GM19468 (cell line): ENCODE data around the gene ACAN.

Source experiments
- ATAC-seq: cut with Tn5 transposase; IDR thresholded peaks from one replicate; pipeline ENCODE4 v1.9.1; 2021; ENCODE audit warnings: mild to moderate bottlenecking, moderate library complexity, moderate number of reproducible peaks; ENCODE audit not compliant: unreplicated experiment; ENCODE audit errors: extremely low read depth

Gene ACAN

DNA sequence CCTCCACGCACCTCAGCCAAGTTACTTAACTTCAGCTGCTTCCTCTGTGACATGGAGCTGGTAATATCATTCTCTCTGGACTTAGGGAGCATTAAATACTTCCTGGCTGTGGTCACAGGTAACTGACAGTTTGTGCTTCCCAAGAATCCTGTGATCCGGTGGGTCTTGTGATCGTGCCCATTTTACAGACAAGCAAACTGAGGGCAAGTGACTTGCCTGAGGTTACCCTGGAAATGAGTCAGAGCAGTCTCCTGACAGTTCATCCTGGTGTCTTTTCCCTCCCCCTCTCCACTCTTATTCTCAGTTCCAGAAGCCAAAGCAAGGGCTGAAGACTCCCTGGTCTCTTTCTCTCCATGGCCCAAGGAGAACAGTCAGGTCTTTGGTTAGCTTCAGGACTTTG, 35.9 kb downstream of the ACAN start:
- ATAC-seq, result no peak

DNA sequence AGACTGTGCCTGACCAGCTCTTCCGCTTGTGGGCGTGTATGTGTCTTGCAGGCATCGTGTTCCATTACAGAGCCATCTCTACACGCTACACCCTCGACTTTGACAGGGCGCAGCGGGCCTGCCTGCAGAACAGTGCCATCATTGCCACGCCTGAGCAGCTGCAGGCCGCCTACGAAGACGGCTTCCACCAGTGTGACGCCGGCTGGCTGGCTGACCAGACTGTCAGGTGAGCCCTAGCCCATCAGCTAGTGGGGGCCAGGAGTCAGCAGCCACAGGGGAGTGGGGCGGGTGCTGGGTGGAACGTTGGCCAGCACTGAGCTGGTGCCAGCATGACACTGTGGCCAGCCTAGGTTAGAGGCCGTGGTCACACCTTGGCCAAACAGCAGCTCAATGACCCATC, 36.7 kb downstream of the ACAN start:
- no peak for ATAC-seq

DNA sequence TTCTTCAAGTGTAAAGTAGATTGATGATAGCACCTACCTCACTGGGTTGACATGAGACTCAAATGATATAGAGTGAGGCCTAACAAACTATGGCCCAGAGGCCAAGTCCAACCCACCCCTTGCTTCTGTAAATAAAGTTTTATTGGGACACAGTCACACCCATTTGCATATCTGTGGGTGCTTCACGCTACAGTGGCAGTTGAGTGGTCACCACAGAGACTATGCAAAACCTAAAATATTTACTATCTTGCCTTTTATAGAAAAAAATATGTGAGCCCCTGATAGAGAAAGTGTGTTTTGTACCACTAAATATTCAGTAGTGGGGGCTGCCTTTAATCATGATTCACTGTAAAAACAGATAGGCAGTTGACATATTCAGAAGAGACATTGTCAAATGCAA, 38.0 kb downstream of the ACAN start:
- ATAC-seq, result no peak

DNA sequence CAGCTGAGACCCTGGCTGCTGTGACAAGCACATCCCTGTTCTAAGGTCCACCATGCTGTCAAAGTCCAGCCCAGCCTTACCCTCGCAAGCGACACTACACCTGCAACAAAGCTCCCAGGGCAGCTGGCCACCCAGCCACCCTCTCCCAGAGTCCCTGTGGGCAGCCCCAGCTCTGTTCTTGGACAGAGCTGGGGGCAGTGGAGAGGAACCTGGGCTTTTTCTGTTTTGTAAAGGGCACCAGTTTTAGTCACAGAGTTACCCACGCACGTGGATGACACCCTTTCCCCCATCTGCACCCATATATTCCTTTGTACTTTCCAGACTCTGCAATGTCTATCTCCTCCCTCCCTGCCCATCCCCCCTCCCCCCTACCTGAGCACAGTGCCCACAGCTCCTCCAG, 38.9 kb downstream of the ACAN start:
- ATAC-seq, result no peak

DNA sequence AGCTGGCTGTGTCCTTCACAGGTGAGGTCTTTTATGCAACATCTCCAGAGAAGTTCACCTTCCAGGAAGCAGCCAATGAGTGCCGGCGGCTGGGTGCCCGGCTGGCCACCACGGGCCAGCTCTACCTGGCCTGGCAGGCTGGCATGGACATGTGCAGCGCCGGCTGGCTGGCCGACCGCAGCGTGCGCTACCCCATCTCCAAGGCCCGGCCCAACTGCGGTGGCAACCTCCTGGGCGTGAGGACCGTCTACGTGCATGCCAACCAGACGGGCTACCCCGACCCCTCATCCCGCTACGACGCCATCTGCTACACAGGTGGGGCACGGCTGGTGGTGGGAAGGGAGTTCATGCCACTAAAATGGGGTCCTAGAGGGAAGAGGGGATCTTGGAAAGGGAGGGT, 40.1 kb downstream of the ACAN start:
- no peak for ATAC-seq

DNA sequence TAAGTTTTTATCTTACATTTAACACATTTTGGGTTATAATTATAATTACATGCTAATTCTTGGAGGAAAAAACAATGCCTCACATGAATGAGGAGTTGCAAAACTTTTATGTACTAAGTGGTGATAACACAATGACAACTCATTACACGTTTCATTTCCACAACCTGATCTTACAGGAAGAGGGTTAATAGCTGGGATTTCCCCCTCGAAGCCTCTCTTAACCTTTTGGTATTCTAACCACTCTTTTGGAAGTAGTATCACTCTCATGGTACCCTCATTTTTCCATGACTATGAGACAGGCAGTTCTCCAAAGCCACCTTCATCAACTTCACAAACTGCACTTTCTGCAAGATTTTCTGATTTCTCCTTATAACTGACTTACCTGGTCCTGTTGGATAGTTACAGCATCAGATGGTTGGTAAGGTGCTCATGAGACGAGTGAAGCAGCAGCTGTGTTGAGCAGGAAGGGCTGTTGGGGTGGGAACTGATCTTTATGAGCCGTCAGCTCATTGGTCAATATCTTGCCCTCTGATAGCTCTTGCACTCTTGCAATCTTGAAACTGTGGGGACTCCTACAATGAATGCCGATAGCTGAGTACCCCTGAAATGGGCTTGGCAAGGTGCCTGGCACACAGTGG, 41.6 kb downstream of the ACAN start:
- ATAC-seq, result no peak

DNA sequence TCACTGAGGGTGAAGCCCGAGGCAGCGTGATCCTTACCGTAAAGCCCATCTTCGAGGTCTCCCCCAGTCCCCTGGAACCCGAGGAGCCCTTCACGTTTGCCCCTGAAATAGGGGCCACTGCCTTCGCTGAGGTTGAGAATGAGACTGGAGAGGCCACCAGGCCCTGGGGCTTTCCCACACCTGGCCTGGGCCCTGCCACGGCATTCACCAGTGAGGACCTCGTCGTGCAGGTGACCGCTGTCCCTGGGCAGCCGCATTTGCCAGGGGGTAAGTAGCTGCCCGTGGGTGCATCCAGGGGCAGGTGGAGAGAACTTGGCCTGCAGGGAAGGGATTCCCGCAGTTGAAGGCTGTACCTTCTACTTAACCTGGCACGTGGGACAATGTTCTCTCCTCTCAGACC, 42.4 kb downstream of the ACAN start:
- no peak for ATAC-seq

DNA sequence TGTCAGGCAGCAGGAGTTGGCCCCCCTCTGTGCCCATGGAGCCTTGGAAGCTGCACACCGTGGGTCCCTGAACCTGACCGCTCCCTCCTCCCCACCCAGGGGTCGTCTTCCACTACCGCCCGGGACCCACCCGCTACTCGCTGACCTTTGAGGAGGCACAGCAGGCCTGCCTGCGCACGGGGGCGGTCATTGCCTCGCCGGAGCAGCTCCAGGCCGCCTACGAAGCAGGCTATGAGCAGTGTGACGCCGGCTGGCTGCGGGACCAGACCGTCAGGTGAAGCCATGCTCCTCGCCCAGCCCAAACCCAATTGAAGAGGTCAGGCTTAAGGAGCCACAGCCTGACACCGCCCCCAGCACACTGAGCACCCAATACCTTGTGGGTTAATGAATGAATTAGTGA, 43.9 kb downstream of the ACAN start:
- ATAC-seq, result no peak

DNA sequence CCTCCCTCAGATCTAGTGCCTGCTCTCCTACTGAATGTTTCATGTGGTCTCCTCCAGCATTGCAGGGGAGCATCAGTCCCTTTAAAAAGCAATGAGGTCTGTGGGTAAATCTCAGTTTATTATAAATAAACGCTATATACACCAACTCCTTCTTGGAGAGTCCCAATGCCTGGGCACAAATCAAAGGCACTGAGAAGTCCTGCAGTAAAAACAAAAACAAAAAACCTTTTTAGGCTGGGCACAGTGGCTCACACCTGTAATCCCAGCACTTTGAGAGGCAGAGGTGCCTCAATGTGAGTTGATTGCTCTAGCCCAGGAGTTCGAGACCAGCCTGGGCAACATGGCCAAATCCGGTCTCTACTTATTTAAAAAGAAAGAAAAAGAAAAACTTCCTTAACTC, 45.0 kb downstream of the ACAN start:
- no peak for ATAC-seq

DNA sequence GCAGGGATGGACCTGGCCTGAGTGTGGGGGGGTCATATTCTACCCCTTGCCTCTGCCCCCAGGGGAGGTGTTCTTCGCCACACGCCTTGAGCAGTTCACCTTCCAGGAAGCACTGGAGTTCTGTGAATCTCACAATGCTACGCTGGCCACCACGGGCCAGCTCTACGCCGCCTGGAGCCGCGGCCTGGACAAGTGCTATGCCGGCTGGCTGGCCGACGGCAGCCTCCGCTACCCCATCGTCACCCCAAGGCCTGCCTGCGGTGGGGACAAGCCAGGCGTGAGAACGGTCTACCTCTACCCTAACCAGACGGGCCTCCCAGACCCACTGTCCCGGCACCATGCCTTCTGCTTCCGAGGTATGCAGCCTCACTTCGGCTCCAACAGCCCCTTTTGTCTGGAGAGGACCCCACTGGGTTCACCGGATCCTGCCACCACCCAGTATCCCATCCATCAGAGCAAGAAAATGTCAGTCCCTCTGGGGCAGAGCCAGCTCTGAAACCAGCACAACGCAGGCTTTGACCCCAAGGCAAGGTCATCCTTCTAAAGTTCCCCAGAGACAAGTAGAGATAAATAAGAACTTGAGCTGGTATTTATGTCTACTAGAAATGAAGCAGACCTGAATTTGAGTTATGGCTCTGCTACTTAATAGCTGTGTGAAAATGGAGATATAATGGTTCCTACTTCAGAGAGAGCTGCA, 46.3 kb downstream of the ACAN start:
- no peak for ATAC-seq

DNA sequence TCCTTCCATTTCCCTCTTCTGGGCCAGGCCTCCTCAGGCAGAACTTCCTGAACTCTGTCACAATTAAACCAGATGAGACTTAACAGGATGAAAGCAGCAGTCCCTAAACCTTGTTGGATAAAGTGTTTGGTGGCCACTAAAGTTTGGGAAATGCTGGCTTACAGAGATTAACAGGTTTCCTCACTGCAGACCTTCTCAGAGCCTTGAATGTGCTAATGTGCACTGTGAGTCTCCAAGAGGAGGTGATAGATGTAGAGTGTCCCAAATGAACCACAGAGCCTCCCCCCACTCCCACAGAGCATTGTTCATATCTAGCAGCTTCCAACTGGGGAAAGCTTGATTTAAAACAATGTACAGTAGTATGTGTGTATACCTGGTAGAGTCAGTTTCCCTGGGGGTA, 49.2 kb downstream of the ACAN start:
- no peak for ATAC-seq

DNA sequence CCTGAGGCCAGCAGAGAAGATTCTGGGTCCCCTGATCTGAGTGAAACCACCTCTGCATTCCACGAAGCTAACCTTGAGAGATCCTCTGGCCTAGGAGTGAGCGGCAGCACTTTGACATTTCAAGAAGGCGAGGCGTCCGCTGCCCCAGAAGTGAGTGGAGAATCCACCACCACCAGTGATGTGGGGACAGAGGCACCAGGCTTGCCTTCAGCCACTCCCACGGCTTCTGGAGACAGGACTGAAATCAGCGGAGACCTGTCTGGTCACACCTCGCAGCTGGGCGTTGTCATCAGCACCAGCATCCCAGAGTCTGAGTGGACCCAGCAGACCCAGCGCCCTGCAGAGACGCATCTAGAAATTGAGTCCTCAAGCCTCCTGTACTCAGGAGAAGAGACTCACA, 55.7 kb downstream of the ACAN start:
- ATAC-seq, result no peak

DNA sequence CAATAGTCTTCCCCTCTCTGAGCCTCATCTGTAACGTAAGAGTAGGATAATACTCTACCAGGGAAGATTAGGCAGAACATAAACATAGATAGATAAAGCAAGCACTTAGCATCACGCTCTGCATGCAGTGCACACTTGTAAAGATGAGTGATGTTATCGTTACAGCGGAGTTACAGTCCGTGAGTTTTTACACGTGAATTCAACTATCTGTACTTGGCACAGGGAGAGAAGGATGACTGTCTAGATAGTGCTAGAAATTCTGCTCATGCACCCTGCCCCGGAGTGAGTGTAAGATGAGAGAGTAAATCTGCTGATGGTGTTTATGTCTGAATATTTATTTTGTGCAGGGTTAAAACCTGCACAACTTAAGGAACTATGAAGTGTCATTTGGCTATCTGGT, 56.3 kb downstream of the ACAN start:
- ATAC-seq, result no peak

DNA sequence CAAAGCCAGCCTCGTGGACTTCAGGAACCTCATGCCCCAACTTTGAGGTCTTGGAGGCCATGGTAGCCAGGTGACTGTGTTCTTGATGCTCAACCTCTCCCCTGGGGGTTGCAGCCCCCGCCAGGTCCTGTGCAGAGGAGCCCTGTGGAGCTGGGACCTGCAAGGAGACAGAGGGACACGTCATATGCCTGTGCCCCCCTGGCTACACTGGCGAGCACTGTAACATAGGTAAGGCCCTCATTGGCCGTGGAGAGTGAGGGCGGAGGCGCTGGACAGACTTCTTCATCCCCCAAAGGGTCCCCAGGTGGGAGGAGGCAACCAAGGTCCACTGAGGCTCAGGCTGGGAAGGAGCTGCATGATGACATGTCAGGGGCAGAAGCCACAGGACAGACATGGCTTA, 57.0 kb downstream of the ACAN start:
- ATAC-seq, result no peak

DNA sequence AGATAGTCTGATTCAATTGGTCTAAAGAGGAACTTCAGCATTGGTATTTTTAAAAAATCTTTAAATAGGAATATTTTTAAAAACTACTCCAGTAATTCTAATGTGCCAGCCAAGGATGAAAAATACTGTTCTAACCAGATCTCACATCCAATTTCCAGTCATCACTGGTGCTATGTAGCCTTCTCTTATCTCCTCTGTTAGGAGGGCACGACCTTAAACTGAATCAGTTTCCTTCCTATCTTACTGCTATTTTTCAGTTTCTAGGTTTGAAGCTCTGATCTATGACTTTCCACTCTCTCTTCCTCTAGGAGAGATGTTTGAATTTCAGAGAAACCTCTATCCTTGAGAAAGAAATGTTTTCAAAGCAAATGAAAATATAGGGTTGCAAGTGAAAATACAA, 60.2 kb downstream of the ACAN start:
- ATAC-seq, result no peak

DNA sequence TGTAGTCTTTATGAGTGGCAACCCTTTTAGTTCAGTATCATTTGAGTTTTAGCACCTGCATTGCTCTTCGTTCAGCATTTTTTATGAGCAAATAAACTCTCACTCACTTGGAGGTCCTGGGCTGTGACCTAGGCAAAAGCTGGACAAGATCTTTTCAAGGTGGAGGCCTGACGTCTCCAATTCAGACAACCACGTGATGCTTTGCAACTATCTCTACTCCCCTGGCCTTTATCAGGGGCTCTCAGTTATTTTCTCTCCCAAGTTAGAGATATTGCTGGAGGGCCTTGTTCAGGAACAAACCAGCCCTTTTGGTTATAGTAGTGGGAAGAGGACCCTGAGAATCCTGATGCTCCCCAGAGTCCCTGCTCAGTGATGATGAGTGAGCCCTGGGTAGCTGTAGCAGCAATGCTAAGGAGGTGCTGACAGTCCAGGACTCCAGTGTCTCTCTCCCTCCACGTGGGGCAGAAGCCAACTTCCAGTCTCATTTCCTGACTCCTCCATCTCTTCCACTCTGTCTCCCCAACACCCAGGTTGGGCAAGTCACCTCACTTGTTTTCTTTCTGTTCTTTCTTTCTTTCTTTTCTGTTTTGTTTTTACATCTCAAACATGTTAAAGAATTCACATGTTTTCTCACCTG, 61.7 kb downstream of the ACAN start:
- ATAC-seq, result no peak

DNA sequence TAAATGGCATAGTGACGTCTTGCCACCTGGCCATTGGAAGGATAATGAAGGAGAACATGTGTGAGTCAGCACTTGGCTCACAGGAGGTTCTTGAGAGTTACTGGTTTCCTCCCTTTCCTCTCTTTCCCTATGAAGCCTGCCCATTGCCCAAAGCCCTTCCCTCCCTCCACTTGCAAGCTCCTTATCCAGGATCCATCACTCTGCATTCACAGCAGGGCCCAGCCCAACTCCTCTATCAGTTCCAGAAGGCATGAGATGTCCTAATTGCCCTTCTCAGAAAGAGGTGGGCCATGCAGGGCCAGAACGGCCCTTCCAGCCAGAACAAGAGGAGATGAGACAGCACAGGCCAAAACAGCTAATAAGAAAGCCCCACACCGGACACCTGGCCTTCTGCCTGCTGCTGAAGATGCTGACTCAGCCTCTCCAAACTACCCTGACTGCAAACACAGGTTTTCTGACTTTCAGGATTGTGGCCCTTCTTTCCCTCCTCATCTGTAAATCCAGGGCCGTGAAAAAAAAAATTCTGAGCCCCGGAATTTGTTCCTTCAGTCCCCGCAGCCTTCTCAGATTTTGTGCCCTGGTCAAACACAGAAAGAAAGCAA, 62.4 kb downstream of the ACAN start:
- ATAC-seq, result no peak

DNA sequence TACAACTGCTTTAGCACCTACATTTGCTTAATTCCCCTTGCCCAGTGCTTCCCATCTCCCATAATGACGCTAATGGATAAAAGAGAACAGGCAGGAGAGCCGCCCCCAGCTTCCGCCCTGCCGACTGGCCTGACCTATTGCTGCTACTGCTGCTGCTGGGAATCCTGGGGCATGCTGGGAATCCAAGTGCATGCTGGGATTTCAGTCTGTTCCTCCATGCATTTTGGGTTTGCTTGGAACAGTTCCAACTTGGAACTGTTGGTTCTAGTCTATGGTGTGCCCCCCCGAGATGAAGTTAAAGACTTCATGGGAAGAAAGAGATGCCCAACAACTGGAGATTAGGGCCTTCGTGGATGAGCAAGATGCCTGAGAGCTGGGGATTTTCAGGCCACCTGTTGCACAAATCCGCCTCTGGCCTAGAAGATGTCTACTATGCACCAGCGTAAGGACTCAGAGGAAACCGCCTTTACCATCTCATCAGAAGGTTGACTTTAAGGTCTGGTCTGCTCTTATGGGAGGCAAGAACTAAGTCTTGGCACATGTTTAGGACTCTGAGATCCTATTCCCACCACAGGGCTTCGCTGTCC, 63.2 kb downstream of the ACAN start:
- no peak for ATAC-seq

DNA sequence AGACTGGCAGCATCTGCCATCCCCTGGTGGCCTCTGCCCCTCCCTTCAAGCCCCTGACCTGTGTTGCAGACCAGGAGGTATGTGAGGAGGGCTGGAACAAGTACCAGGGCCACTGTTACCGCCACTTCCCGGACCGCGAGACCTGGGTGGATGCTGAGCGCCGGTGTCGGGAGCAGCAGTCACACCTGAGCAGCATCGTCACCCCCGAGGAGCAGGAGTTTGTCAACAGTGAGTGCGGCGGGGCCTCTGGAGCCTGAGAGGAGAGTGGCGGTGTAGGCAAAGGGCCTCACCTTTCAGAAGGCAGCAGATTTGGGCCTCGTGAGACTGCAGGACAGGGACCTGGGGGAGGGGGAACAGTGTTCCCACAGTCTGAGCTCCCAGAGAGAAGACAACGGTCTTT, 68.1 kb downstream of the ACAN start:
- ATAC-seq, result no peak

DNA sequence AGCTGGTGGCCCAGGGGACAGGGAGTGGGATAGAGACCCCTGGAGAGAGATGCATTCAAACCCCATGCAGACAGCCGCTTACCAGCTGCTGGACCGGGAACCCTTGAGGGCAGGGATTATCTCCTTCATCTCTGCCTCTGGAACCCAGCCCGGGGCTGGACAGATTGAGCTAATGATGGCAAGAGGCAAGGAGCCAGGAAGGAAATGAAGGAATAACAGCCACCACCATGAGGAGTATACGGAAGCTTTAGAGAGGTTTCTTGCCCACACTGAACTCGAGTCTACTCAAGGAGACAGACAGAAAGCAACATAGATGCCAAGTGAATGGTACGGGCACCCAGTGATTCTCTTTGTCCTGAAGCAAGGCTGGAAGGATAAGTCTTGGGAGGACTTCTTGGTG, 68.9 kb downstream of the ACAN start:
- no peak for ATAC-seq

DNA sequence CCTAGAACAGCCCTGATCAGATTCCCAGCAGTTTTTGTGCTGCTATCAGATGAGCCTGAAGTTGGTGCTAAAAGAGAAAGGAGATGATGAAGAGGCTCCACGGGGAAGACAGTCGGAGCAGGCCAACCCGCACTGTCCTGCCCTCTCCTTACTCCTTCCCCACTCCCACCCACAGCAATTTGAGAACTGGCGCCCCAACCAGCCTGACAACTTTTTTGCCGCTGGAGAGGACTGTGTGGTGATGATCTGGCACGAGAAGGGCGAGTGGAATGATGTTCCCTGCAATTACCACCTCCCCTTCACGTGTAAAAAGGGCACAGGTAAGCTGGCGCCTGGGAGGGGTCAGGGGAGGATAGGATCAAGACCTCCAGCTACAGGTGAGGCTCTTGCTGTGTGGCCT, 69.5 kb downstream of the ACAN start:
- no peak for ATAC-seq
